CD4-positive, alpha-beta T cell treated with Interleukin-17A for 1 hour (primary cell): ENCODE results near the gene NCAN.

ENCODE experiments used
- DNase-seq: peaks from one replicate; pipeline ENCODE4 v3.0.0-alpha.2; 2020

The NCAN gene

DNA sequence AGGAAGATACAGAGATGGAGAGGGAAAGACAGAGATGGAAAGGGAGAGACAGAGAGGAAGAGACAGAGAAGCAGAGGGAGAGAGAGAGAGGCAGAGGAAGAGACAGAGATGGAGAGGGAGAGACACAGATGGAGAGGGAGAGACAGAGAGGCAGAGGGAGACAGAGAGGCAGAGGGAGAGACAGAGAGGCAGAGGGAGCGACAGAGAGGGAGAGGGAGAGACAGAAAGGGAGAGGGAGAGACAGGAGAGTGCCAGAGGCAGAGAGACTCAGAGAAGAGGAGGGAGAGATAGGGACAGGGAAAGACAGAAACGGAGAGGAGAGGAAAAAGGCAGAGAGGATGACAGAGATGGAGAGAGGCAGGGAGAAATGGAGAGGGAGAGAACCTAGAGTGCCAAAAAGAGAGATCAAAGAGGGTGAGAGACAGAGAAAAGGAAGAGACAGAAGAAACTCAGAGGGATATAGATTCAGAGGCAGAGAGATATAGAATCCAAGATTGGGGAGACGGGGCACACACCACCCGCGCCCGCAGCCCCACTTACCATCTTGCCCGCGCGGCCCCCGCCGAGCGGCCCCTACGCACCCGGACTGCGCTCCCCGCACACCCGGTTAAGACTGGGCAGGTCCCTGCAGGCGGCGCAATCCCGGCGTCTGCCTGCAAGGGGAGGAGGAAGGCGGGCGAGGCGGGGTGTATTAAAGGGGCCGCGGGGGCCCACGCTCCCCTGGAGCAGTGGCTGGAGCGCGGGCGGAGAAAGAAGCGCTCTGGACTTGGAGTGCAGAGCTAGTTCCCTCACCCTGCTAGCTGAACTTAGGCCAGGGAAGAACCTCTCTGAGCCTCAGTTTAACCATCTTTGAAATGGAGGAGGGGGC is 50.7 kb downstream of the NCAN start:
- no peak for DNase-seq

DNA sequence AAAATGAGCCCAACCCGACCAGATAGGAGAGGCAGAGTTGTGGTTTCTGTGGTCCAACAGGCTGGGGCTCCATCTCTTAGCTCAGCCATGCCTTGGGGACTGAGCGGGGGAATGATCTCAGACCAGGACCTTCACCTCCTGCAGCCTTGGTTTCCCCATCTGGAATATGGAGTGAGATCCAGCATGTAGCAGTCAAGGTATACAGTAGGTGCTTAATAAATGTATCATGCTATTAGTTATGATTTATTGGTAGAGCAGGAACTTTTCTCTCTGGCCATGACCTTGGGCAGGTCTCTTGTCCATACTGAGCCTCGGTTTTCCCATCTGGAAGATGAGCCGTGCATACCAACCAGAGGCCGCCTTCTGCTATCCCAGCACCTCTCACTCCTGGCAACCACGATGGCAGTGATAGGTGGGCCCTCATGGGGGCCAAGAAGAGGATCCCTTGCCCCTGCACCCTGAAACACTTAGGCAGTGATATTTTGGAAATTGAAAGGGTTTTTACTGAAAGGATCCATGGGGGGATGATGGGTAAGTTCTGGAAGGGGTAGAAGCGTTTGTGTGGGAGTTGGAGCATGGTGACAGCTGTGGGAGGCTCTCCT is 52.2 kb downstream of the NCAN start:
- no peak for DNase-seq

DNA sequence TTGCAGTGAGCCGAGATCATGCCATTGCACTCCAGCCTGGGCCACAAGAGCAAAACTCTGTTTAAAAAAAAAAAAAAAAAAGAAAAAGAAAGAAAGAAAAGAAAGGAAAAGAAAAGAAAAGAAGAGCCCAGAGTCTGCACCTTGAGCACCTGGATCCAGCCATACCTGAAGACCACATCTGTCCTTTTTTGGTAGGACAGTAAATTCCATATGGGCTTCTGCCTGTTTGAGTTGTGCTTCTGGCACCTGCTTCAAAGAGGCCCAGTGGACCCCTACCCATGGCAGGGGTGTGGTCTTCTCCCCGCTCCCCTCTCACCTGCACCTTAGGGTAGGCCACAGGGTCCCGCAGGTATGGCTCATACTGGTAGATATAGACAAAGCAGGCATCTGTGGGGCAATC is 55.5 kb downstream of the NCAN start:
- DNase-seq = no peak

DNA sequence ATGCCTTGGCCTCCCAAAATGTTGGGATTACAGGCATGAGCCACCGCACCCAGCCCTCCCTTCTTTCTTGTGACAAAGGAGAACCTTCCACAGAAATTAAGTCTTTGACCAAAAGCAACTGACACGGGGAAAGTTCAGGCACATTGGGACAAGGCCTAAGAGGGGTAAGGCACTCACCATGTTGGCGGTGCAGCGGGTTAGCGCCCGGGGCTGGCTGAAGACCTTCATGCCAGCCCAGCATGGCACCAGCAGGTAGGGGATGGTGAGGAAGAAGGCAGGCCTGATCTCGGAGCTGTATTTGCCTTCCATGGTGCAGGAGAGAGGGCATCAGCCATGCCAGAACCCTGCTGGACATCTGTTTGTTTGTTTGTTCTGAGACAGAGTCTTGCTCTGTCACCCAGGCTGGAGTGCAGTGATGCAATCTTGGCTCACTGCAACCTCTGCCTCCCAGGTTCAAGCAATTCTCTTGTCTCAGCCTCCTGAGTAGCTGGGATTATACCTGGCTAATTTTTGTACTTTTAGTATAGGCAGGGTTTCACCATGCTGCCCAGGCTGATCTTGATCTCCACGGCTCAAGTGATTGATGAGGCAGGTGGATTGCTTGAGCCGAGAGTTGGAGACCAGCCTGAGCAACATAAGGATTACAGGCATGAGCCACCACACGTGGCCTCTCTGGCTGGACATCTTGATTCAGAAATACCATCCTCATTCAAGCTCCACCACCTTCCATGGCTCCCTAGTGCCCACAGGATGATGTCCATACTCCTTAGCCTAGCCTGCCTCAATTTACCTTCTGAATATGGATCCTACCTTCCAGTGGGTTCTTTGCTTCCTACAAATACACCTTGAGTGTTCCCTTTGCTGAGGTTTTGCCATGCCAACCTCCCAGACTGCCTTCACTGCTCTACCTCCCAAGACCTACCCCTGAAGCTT is 57.0 kb downstream of the NCAN start:
- DNase-seq = no peak

DNA sequence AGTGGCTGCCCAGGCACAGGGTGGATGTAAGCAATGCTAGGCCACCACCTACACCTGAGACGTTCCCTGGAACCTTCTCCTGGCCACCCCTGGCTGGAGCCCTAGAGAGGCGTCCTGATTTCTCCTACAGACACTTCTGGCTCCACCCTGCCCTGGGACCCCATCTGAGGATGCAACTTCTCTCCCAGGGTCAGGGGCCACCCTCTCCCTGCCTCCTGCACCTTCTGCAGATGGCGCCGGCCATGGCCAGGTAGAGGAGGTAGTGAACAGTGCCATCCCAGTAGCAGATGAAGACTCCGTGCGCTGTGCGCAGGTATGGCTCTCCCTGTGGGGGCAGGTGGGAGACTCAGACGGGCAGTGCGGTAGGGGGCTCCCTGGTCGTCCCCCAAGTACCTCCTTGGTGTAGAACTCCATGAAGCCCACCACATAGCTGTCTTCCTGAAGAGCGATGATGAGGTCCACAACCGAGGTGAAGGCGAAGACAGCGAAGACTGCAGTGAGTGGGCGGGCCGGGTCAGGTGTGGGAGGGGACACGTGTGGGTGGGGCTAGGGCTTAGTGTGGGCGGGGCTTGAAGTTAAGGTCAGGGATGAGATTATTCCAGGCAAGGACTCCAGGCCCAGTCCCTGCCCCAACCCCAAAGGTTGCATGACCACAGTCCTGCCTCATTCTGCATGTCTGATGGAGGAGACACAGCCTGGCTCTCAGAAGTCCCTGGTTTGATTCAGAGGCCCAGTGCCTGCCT is 58.4 kb downstream of the NCAN start:
- no peak for DNase-seq

DNA sequence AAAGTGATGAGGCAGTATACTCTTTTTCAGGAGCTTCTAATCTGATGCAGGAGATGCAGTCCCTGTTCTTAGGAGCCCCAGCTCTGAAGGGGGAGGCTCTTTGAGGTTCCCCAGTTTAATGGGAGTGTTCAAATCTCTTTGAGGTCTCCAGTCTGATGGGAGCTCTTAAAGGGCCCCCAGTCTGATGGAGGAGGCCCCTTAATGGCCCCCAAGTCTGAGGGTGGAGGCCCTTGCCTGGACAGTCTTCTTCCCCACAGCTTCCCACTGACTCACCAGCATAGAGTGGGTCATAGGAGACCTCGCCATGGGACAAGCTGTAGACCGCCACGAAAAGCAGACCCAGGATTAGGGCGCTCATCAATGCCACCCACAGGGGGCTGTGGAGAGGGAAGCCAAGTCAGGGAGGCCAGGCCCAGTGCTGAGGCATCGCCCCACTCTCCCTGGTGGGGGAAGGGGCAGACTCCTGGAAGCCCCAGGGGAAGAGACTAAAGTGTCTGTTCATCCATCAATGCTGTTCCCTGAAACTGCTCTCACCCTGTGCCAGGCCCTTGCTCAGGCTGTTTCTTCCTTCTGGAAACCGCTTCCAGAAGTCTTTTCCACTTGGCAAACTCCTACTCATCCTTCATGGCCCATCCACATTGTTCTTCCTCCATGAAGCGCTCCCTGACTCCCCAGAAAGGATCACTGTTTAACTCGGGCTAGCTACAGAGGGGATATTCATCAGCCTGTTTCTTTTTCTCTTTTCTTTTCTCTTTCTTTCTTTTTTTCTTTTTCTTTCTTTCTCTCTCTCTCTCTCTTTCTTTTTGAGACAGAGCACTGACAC is 59.2 kb downstream of the NCAN start:
- no peak for DNase-seq

DNA sequence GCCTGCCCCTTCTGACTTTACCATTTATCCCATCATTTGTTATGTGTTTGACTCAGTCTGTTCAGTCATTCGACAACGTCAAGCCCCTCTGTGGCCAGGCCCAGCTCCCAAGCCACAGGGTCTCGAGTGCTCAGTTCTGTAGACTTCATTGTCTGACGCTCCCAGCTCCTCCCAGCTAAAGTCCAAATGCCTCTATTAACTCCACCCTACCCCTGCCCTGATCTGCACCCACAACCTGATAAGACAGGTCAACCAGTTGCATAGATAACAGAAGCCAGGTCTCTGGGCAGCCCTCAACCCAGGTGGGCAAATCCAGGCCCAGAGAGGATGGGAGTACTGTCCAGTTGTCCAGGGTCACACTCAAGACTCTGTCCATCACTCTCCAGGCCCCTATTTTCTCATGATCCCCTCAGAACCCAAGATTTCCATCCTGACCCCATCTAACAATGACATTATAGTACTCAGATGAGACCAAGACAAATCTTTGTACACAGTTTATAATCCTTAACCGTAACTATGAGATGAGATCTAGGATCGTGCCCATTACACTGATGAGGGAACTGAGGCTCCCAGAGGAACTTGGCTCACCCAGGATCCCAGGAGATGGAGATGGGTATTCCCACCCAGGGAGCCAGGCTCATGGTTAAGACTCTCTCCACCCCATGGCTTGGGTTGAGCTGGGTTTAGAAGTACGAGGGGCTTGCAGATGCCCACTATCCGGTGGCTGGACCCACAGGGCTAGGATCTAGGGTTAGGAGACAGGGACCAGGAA is 60.3 kb downstream of the NCAN start:
- DNase-seq = no peak

DNA sequence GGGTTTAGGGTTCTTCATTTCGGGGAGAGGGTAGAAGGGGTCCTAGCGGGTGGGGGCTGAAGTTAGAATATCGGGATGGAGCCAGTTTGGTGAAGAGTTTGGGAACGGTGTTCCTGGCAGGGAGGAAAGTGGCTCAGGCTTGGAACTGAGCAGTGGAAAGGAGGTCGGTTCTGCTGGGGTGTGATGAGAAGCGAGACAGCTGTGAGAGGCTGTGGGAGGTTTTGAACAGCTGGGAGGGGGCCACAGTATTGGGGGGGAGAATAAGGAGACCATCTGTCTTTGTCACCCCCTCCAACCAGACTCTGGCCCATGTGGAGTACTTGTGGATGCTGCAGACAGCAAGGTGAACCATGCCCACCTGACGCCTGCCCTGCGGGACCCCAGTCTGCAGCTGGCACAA is 62.4 kb downstream of the NCAN start:
- DNase-seq = no peak

DNA sequence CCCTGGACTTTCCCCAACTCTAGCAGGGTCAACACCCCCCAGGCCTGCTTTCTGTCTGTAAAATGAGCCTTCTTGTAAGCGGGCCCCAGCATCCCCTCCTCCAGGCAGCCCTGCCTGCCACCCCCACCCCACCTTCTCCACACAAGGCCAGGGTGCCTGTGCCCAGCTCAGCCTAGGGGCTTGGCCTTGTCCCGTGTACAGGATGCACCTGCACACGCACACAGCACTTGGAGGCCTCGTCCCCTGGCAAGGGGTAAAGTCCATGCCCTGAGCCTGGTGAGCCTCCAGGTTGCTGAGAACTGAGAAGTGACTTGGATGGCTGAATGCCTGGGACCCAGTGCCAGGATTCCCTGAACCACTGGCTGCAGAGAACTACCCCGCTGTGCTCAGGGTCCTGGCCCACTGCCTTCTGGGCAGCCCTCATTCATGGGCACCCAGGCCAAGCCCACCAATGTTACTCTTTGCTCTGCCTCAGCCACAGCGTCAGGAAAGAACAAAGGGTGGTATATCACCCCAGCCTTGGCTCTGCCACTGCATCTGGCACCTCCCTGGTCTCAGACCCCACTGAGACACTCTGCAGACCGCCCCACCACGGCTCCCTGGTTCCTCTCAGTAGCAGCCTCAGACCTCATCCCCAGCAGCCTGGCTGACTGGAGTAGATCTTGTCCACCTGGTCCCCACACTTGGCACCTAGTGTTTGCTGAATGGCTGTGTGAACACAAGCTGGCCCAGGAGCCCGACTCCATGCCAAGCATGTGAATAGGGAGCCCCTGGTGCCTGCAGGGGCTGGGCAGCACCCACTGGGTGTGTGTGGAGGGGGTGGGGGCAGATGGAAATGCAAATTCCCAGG is 63.2 kb downstream of the NCAN start:
- DNase-seq = no peak

DNA sequence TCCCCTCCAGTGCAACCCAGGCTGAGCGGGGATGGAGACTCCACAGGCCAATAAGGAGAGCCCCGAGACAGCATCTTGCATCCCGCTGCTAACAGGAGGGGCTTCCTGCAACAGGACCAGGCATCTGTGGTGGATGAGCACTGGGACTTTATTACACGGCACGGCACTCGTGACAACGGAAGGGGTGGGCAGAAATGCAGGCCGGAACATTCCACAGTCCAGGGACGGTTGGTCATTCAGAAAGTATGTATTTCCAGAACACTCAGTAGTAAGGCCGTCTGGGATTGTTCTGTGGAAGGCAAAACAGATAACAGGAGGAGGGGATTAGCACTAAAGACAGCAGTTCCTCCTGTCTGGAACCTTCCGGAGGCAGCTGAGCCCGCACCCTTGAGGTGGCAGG is 64.6 kb downstream of the NCAN start:
- no peak for DNase-seq

DNA sequence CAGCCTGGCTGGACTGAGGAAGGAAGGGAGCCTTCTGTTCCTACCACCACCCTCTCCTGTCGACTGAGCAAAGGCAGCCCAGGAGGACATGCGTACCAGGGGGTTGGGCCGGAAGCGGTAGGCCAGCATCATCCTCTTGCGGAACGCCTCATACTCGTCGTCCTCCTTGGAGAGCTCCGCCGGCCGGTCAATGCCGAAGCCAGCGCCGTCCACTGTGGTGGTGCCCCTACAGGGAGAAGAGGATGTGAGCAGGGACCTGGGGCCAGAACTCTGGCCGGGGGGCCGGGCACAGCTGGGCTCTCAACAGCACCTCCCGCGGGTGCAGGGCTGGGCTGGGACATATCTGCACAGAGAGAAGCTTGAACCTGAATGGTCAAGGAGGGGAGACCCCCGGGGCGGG is 65.1 kb downstream of the NCAN start:
- DNase-seq = no peak

DNA sequence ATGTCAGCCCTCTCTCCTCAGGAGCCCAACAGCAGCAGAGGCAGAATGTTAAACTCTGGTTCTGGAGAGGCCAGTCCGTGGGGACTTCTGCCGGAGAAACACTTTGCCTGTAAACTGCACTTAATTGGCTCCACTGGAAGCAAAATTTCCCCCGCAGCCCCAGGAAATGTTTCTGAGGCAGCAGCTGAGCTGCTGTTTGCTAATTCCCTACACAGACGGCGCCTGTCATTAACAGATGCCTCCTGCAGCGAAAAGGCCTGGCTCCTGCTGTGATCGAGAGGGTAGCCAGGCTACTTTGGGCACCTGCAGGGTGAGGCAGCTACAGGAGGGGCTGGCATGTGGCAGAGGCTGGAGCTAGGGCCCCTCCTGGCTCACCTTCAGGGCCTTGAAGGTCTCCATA is 66.6 kb downstream of the NCAN start:
- no peak for DNase-seq

DNA sequence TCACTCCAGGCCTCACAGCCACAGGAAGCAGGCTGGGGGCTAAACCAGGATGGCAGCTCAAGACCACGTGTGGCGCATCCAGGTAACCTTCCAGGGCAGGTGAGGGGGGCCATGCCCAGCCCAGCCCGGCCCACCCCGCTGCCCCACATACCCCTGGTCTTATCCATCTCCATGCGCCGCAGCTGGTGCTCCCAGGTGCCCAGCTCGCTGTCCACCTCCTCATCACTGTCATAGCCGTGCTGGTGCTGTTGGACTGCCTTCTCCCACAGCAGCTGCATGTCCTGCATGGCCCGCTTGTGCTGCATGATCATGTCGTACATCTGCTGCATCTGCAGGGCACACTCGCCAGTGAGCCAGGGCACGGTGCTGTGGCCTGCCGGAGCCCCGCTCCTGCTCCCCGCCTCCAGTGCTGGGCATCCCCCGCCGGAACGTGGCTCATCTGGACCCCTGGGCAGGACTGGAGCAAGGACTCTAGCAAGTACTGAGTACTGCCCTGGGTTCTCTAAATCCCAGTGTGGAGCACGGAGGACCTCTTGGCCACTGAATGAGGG is 67.4 kb downstream of the NCAN start:
- DNase-seq = no peak

DNA sequence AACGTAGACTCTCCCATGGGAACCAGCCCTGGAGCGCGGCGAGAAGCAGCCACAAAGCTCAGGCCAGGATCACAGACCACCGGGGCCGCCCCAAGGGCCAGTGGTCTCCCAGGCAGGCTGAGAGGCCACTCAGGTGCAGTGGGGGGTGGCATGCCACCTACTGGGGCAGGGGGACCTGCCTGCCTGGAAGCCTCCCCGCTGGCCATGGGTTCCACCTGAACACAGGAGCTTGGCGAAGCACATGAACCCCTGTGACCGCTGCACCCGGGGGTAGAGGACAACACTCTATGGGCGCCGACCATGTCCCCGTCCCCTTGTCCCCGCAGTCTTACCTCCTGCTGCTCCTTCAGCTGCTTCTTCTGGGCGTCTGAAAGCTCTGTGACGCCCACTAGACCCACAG is 68.1 kb downstream of the NCAN start:
- no peak for DNase-seq

DNA sequence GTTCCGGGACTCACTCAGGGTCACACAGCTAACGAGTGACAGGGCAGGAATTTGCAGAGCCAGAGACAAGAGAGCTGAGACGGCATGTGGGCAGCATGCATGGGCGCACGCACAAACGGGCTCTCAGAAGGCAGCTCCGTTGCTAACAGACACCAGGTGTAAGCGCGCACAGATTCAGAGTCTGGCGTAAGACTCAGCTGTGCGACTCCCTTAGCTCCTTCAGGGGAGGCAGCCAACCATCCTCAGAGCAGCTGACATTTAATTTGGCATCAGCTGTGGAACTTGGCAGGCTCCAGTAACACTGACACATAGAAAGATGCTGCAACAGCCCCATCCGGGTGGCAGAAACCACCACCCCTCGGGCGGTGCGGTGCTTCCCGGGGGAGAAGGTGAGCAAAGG is 68.8 kb downstream of the NCAN start:
- DNase-seq = no peak

DNA sequence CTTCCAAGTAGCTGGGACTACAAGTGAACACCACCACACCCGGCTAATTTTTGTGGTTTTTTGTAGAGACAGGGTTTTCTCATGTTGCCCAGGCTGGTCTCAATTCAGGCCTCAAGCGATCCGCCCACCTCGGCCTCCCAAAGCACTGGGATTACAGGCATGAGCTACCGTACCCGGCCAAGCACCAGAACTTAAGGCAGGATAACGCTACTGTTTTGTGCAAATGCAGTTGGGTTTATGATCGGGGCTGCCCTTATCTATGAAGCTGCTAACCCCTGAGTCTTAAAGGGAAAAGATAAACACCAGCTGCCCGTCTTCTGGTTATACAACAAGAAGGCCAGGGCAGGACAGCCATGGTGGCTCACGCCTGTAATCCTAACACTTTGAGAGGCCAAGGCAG is 73.9 kb downstream of the NCAN start:
- no peak for DNase-seq

DNA sequence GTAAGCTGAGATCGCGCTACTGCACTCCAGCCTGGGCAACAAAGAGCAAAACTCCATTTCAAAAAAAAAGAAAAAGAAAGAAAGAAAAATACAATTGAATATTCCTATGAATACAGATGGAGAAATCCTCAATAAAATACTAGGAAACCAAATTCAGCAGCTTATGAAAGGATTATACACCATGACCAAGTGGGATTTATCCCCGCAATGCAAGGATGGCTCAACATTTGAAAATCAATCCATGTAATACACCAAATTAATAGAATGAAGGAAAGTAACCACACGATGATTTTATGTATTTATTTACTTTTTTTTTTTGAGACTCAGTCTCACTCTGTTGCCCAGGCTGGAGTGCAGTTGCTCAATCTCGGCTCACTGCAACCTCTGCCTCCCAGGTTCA is 80.8 kb downstream of the NCAN start:
- no peak for DNase-seq

DNA sequence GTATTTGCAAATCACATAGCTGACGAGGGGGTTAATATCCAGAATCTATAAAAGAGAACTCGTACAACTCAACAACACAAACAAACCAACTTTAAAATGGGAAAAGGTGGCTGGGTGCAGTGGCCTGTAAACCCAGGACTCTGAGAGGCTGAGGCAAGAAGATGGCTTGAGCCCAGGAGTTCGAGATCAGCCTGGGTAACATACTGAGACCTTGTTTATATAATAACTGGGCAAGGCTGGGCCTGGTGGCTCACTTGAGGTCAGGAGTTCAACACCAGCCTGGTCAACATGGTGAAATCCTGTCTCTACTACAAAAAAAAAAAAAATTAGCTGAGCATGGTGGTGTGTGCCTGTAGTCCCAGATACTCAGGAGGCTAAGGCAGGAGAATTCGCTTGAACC is 83.2 kb downstream of the NCAN start:
- DNase-seq = no peak

DNA sequence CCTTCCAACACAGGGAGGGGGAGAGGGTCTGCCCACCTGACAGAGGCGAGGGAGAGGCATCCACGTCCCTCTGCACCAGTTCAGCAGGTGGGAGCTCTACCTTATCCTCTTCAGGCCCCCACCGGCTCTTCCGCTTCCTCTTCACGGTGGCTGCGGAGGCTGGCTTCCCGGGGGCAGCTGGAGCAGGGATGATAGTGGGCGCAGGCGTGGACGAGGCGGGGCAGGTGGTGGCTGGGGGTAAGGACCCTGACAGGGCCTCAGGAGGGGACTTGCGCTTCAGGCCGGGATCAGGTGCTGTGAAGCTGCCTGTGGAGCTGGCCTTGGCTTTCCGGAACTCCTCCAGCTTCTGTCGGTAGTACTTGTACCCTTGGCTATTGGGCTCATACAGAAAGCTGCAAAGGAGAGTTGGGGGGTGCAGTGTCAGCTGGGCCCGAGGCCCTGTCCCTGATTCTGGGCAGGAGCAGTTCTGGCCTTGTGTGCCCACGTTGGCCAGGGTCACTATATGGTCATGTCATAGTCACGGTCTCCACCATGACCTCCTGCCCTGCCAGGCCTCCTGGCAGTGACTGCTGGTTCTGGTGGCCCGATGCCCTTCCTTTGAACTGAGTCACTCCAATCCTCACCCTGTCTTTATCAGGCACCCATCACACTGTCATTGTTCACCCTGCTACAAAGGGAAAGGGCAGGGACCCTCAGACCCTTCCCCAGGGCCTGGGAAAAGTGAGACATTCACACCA is 85.4 kb downstream of the NCAN start:
- no peak for DNase-seq
